Measurements from ENCODE around the gene TNS4. TPM values are rescaled to one million over a fixed set of nuclear protein-coding genes. Genes with fewer than 3 reads are reported as not detected.

The TNS4 gene
- total RNA-seq, 4 donors from 2014 or later, result 34.6 to 104 (median 71.1) TPM

DNA sequence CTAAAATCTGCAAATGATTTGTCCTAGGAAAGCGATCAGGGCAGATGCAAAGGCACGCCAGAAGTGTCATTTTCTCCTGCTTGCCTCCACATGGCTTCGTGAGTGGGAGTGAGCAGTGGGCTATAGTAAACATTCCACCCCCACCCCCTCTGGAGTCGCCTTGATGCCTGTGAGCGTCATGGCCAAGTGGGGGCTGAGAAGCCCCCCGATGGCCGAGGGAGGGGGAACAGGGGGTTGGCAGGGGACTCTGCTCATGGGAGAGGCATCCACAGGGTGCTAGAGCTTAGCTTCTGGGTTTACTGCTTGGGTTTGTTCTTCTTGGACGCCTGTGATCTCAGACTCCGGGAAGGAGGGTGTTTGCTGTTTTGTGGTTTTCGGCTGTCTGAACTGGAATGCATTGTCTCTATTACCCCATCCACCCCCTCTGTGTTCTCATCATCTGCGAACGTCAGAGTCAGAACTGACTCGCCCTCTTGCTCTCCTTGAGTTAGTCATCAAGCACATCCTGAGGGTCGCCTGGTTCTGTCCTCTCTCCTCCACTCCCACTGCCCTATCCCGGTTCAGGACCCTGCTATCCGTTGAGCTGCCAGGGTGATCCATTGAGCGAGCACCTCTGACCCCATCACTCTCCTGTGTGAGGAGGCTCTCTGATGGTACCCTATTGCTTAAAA is 15.4 kb downstream of the TNS4 start:
- Histone ChIP-seq H3K4me3 (no peak overlapping the region), H3K4me1 (peaks cover 23 to 100% (median 67%) of the 10 kb centered on the region in 3 donors), H3K27ac (peak overlapping the region; percentile 69 to 92 (median 90)), H3K9me3 (no peaks in the 10 kb centered on the region), H3K27me3 (no peaks in the 10 kb centered on the region), H3K36me3 (peaks cover 0 to 73% (median 6%) of the 10 kb centered on the region in 3 donors)
- TF ChIP-seq CTCF (IDR thresholded peaks at IDR 0.05) (no peak), POLR2A (IDR thresholded peaks at IDR 0.05) (peak in 2 of 4 donors; percentile 21 to 25)
- 29 to 45% methylated on average over 11 to 15 of the region's 17 CpGs for WGBS, 2 donors
- intact Hi-C loops (cut with DNase I), result no loop called here
- DNase-seq, result no peak

GRCh38 chr17:40484973-40485530 is 16.4 kb downstream of the TNS4 start:
- intact Hi-C loops (cut with DNase I), result no loop called here
- no peaks in the 10 kb centered on the region for H3K9me3 ChIP-seq
- peaks cover 0 to 82% (median 6%) of the 10 kb centered on the region in 3 donors for H3K36me3 ChIP-seq
- no peaks in the 10 kb centered on the region for H3K27me3 ChIP-seq
- 55 to 73% methylated on average over 5 to 7 of the region's 7 CpGs for WGBS, 2 donors
- peak overlapping the region; percentile 69 to 92 (median 90) for H3K27ac ChIP-seq
- H3K4me3 ChIP-seq, result no peak overlapping the region
- peaks cover 25 to 100% (median 67%) of the 10 kb centered on the region in 3 donors for H3K4me1 ChIP-seq
- no peak for TF ChIP-seq POLR2A (IDR thresholded peaks at IDR 0.05)
- no peak for TF ChIP-seq CTCF (IDR thresholded peaks at IDR 0.05)
- no peak for DNase-seq

DNA sequence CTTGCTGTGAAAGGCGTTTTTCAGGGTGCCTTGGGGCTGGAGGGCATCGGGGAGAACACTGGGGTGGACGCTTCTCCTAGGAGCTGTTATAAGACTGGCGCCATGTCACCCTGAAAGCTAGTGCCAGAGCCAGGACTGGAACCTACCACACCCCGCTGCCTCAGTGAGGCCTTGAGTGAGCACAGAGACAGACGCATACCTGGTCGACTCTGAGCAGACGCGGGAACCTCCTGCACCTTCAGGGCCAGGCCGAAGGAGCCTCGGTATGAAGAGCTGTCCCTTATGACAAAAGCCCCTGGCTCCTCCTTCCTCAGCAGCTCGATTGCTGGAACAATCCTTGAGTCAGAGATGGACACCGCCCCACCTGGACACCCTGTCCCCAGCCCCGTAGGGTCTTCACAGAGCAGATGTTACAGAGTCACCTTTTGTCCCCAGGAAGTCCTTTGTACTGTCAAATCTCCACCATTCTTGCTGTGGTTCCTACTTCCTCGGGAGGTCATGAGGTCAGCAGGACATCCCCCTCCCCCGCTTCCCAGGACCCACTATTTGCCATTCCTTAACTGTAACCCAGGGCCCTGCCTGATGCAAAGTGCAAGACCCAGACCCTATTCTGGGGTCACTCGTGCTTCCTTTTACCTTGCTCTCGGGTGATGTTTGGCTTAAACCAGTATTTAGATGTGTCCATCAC is 17.0 kb downstream of the TNS4 start:
- DNase-seq, result no peak
- Histone ChIP-seq H3K4me3 (no peak overlapping the region), H3K9me3 (no peaks in the 10 kb centered on the region), H3K36me3 (peaks cover 0 to 88% (median 6%) of the 10 kb centered on the region in 3 donors), H3K27ac (peak overlapping the region; percentile 6 to 92 (median 90)), H3K4me1 (peaks cover 21 to 100% (median 61%) of the 10 kb centered on the region in 3 donors), H3K27me3 (no peaks in the 10 kb centered on the region)
- intact Hi-C loops (cut with DNase I), result no loop called here
- TF ChIP-seq POLR2A (IDR thresholded peaks at IDR 0.05) (no peak), CTCF (IDR thresholded peaks at IDR 0.05) (no peak)
- WGBS, 2 donors, result 70 to 84% methylated on average over 9 to 16 of the region's 18 CpGs

- intact Hi-C loops (cut with DNase I), result no loop called here
Measured at GRCh38 chr17:40483679-40484078, 17.7 kb downstream of the TNS4 start.

More at GRCh38 chr17:40483679-40484078, 17.7 kb downstream of the TNS4 start:
- 72 to 97% methylated on average over 3 to 4 of the region's 4 CpGs for WGBS, 2 donors
- H3K9me3 ChIP-seq, result no peaks in the 10 kb centered on the region
- TF ChIP-seq CTCF (IDR thresholded peaks at IDR 0.05), result no peak
- TF ChIP-seq POLR2A (IDR thresholded peaks at IDR 0.05), result no peak
- peaks cover 0 to 91% (median 5%) of the 10 kb centered on the region in 3 donors for H3K36me3 ChIP-seq
- DNase-seq, result no peak
- H3K4me3 ChIP-seq, result no peak overlapping the region
- H3K27me3 ChIP-seq, result no peaks in the 10 kb centered on the region
- peaks cover 21 to 94% (median 53%) of the 10 kb centered on the region in 3 donors for H3K4me1 ChIP-seq
- H3K27ac ChIP-seq, result peak overlapping the region in 3 of 4 donors; percentile 38 to 92 (median 90)

All from esophagus squamous epithelium (tissue), 5 donors.